Measurements from ENCODE around the gene PACS1. TPM values are rescaled to one million over a fixed set of nuclear protein-coding genes. Genes with fewer than 3 reads are reported as not detected.

Gene PACS1
- total RNA-seq, 1 experiment from 2014 or later = 91.8 TPM

- ATAC-seq (no peak), DNase-seq (ENCODE audit: low read depth, low spot score) (no peak)
- H3K9me3 ChIP-seq (ENCODE audit: control insufficient read depth, insufficient read depth, low read depth, low read length) = peaks cover under 1% of the 10 kb centered on the region; the same call in 1 of the 2 replicates
- POLR2A ChIA-PET = no interaction called here
- H3K27ac ChIP-seq (ENCODE audit: low read length) = no peak overlapping the region
- H3K36me3 ChIP-seq (ENCODE audit: control insufficient read depth, insufficient read depth, low read length) = no peaks in the 10 kb centered on the region
- TF ChIP-seq REST (IDR thresholded peaks at IDR 0.05; ENCODE audit: insufficient read depth in 1 of 2, low read depth in 2 of 2, low read length in 1 of 2) = no peak
- TF ChIP-seq CTCF (IDR thresholded peaks at IDR 0.05) = no peak
- no peak for TF ChIP-seq POLR2AphosphoS5 (IDR thresholded peaks at IDR 0.05; ENCODE audit: low read depth, low read length)
- no peak for TF ChIP-seq SIN3A (IDR thresholded peaks at IDR 0.05; ENCODE audit: borderline replicate concordance, insufficient read depth, low read depth, low read length)
- no peak for TF ChIP-seq TCF7L2 (IDR thresholded peaks at IDR 0.05; ENCODE audit: low read depth, low read length)
- peaks cover 3% of the 10 kb centered on the region; the same call in 1 of the 2 replicates for H3K4me1 ChIP-seq (ENCODE audit: control insufficient read depth, insufficient read depth, low read length)
- no peaks in the 10 kb centered on the region for H3K27me3 ChIP-seq (ENCODE audit: control insufficient read depth, insufficient read depth, low read length)
- BruUV-seq (replicated peaks) = no TSS peak
- in situ Hi-C loops (cut with HindIII; ENCODE audit: low pct_unique_long_range_greater_than_20kb, low sequenced_read_pairs) (no loop called here), intact Hi-C loops (cut with micrococcal nuclease; ENCODE audit: unreplicated experiment) (no loop called here)
- H3K4me3 ChIP-seq (ENCODE audit: low read depth in 2 of 2, low read length in 2 of 2) = no peak overlapping the region
- CTCF ChIA-PET = no interaction called here
Measured at GRCh38 chr11:66042227-66042995, 27.7 kb upstream of the PACS1 start.

DNA sequence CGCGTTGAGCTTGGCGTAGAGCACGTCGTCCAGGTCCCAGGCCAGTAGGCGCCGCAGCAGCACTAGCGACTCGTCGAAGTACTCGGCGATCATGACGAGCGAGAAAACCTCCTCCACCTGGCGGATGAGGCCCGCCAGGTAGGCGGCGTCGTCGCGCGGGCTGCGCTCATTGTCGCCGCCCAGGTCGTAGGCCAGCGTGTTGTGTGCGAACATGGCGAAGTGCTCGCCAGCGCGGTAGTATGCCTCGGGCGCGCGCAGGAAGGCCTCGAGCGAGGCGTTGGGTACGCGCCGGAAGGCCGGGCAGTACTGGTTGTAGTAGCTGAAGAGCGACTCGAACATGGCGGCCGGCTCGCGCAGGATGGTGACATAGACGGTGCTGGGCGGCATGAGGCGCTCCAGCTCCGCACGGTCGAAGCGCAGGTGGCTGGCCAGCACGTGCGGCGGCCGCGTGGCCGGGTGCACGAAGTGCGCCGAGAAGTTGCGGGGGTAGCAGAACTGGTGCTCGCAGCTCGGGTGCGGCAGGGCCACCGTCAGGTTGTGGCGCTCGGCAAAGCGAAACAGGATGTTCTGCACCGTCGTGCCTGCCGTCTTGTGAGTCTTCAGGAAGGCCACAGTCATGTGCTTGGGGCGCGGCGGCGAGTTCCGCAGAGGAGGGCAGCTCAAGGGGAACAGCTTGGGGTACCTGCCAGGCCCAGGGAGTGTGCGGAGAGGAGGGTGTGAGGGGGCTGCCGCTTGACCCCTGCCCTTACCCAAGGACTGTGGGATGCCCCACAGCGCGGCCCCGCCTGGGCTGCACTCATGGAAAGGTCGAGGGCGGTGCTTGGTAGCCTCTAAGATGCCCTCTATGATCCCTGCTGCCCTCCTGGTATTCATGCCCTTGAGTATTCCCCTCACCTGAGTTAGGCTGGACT is 26.8 kb upstream of the PACS1 start:
- TF ChIP-seq POLR2AphosphoS5 (IDR thresholded peaks at IDR 0.05; ENCODE audit: low read depth, low read length) = no peak
- TF ChIP-seq SIN3A (IDR thresholded peaks at IDR 0.05; ENCODE audit: borderline replicate concordance, insufficient read depth, low read depth, low read length) = no peak
- TF ChIP-seq CTCF (IDR thresholded peaks at IDR 0.05) = no peak
- TF ChIP-seq REST (IDR thresholded peaks at IDR 0.05; ENCODE audit: insufficient read depth in 1 of 2, low read depth in 2 of 2, low read length in 1 of 2) = no peak
- no peak for TF ChIP-seq TCF7L2 (IDR thresholded peaks at IDR 0.05; ENCODE audit: low read depth, low read length)
- Histone ChIP-seq H3K27ac (ENCODE audit: low read length) (no peak overlapping the region), H3K27me3 (ENCODE audit: control insufficient read depth, insufficient read depth, low read length) (no peaks in the 10 kb centered on the region), H3K4me1 (ENCODE audit: control insufficient read depth, insufficient read depth, low read length) (peaks cover 3% of the 10 kb centered on the region; the same call in 1 of the 2 replicates), H3K36me3 (ENCODE audit: control insufficient read depth, insufficient read depth, low read length) (no peaks in the 10 kb centered on the region), H3K4me3 (ENCODE audit: low read depth in 2 of 2, low read length in 2 of 2) (no peak overlapping the region), H3K9me3 (ENCODE audit: control insufficient read depth, insufficient read depth, low read depth, low read length) (no peaks in the 10 kb centered on the region)
- BruUV-seq (replicated peaks) = no TSS peak
- CTCF ChIA-PET = no interaction called here
- ATAC-seq = no peak
- no peak for DNase-seq (ENCODE audit: low read depth, low spot score)
- in situ Hi-C loops (cut with HindIII; ENCODE audit: low pct_unique_long_range_greater_than_20kb, low sequenced_read_pairs) = no loop called here
- intact Hi-C loops (cut with micrococcal nuclease; ENCODE audit: unreplicated experiment) = no loop called here
- POLR2A ChIA-PET = no interaction called here

Measured in Panc1 (cell line).